ENCODE results near the gene AURKAIP1. TPM values are rescaled to one million over a fixed set of nuclear protein-coding genes. Genes with fewer than 3 reads are reported as not detected.
A peak's percentile ranks its signal among the peaks of the same experiment; 100 is the strongest.

Gene AURKAIP1
- polyA plus RNA-seq, 1 donor (not counting 4 experiments of a cell fraction or from before 2014, with no cell fraction given), result 86.9 TPM

GRCh38 chr1:1406821-1407635 lies 32.0 kb upstream of the AURKAIP1 start, which contains the start of gene MRPL20:
Gene MRPL20 (minus strand): TSS chr1:1407293. CDS start chr1:1407217, 76 bp downstream.
- FAIRE-seq, result peak; percentile 78
- peaks cover 60% of the 10 kb centered on the region for H3K79me2 ChIP-seq (ENCODE audit: control insufficient read depth, insufficient read depth, low read length)
- DNase-seq (ENCODE audit: low read depth, low spot score), result peak; percentile 48
- H4K20me1 ChIP-seq (ENCODE audit: control insufficient read depth, extremely low read depth, insufficient read depth, low read length), result peaks cover 9% of the 10 kb centered on the region
- peak within 1 kb of the TSS; percentile 66 for H2AFZ ChIP-seq (ENCODE audit: control insufficient read depth, low read length)
- peaks cover 17 to 27% of the 10 kb centered on the region in 2 experiments for H3K36me3 ChIP-seq (ENCODE audit: control insufficient read depth in 2 of 2, extremely low read depth in 1 of 2, insufficient read depth in 2 of 2, low read length in 2 of 2)
- H3K9ac ChIP-seq (ENCODE audit: control insufficient read depth, extremely low read depth, insufficient read depth, low read length), result peak within 1 kb of the TSS; percentile 91
- H3K27ac ChIP-seq (ENCODE audit: control insufficient read depth, insufficient read depth, low read length), result peak within 1 kb of the TSS; percentile 76
- H3K9me1 ChIP-seq (ENCODE audit: control insufficient read depth, extremely low read depth, insufficient read depth, low read length), result no peaks in the 10 kb centered on the region
- H3K4me3 ChIP-seq (ENCODE audit: control insufficient read depth in 2 of 3, extremely low read depth in 1 of 3, insufficient read depth in 2 of 3, low read depth in 1 of 3, low read length in 3 of 3), result peak within 1 kb of the TSS; percentile 70 to 90 (median 86)
- TF ChIP-seq EZH2 (IDR thresholded peaks at IDR 0.05; ENCODE audit: low read length), result no peak
- no peak for TF ChIP-seq CTCF (optimal IDR thresholded peaks at IDR 0.05 in 1 of 3, IDR thresholded peaks at IDR 0.05 in 1 of 3, conservative IDR thresholded peaks at IDR 0.05 in 1 of 3; ENCODE audit: extremely low read depth in 1 of 3, insufficient read depth in 2 of 3, low read length in 3 of 3)
- no peaks in the 10 kb centered on the region for H3K27me3 ChIP-seq (ENCODE audit: control insufficient read depth, extremely low read depth, insufficient read depth, low read length)
- dilution Hi-C loops (cut with MboI; ENCODE audit: extremely low pct_ligation_motif_present, low sequenced_read_pairs), result no loop called here
- H3K9me3 ChIP-seq (ENCODE audit: control insufficient read depth, low read depth, low read length), result no peaks in the 10 kb centered on the region
- H3K4me1 ChIP-seq (ENCODE audit: control insufficient read depth, extremely low read depth, insufficient read depth, low read length), result peaks cover 26% of the 10 kb centered on the region
- H3K4me2 ChIP-seq (ENCODE audit: control insufficient read depth, extremely low read depth, insufficient read depth, low read depth, low read length), result peak within 1 kb of the TSS; percentile 87

- H2AFZ ChIP-seq (ENCODE audit: control insufficient read depth, low read length), result no peak overlapping the region
Measured at GRCh38 chr1:1406101-1406820, 31.3 kb upstream of the AURKAIP1 start.

More at GRCh38 chr1:1406101-1406820, 31.3 kb upstream of the AURKAIP1 start:
- TF ChIP-seq EZH2 (IDR thresholded peaks at IDR 0.05; ENCODE audit: low read length), result no peak
- no peak for TF ChIP-seq CTCF (optimal IDR thresholded peaks at IDR 0.05 in 1 of 3, IDR thresholded peaks at IDR 0.05 in 1 of 3, conservative IDR thresholded peaks at IDR 0.05 in 1 of 3; ENCODE audit: extremely low read depth in 1 of 3, insufficient read depth in 2 of 3, low read length in 3 of 3)
- Histone ChIP-seq H3K4me3 (ENCODE audit: control insufficient read depth in 2 of 3, extremely low read depth in 1 of 3, insufficient read depth in 2 of 3, low read depth in 1 of 3, low read length in 3 of 3) (peak overlapping the region; percentile 70 to 90 (median 86)), H4K20me1 (ENCODE audit: control insufficient read depth, extremely low read depth, insufficient read depth, low read length) (peaks cover 11% of the 10 kb centered on the region), H3K36me3 (ENCODE audit: control insufficient read depth in 2 of 2, extremely low read depth in 1 of 2, insufficient read depth in 2 of 2, low read length in 2 of 2) (peaks cover 20 to 33% of the 10 kb centered on the region in 2 experiments), H3K27me3 (ENCODE audit: control insufficient read depth, extremely low read depth, insufficient read depth, low read length) (no peaks in the 10 kb centered on the region), H3K4me1 (ENCODE audit: control insufficient read depth, extremely low read depth, insufficient read depth, low read length) (peaks cover 32% of the 10 kb centered on the region), H3K79me2 (ENCODE audit: control insufficient read depth, insufficient read depth, low read length) (peaks cover 63% of the 10 kb centered on the region), H3K9me3 (ENCODE audit: control insufficient read depth, low read depth, low read length) (no peaks in the 10 kb centered on the region), H3K27ac (ENCODE audit: control insufficient read depth, insufficient read depth, low read length) (peak overlapping the region; percentile 76), H3K9me1 (ENCODE audit: control insufficient read depth, extremely low read depth, insufficient read depth, low read length) (no peaks in the 10 kb centered on the region), H3K9ac (ENCODE audit: control insufficient read depth, extremely low read depth, insufficient read depth, low read length) (peak overlapping the region; percentile 91), H3K4me2 (ENCODE audit: control insufficient read depth, extremely low read depth, insufficient read depth, low read depth, low read length) (peak overlapping the region; percentile 87)
- DNase-seq (ENCODE audit: low read depth, low spot score) (no peak), FAIRE-seq (no peak)
- dilution Hi-C loops (cut with MboI; ENCODE audit: extremely low pct_ligation_motif_present, low sequenced_read_pairs), result no loop called here

Measured in keratinocyte (primary cell).